NCI-H82 (cell line): ENCODE data around the gene PHF23.

ENCODE experiments used
- DNase-seq: peaks from one replicate; lab custom pipeline; 2025; lab: John Stamatoyannopoulos, UW

Gene PHF23

GRCh38 chr17:7203391-7203790 is 35.9 kb downstream of the PHF23 start:
- no peak for DNase-seq

- no peak for DNase-seq
Observed at GRCh38 chr17:7196651-7197401, 42.4 kb downstream of the PHF23 start.

- no peak for DNase-seq
Observed at GRCh38 chr17:7195971-7196370, 43.3 kb downstream of the PHF23 start.

GRCh38 chr17:7192271-7192937 is 46.9 kb downstream of the PHF23 start:
- DNase-seq, result peak; percentile 93

- peak; percentile 87 for DNase-seq
Observed at GRCh38 chr17:7191571-7192270, 47.5 kb downstream of the PHF23 start.

- DNase-seq, result no peak
Observed at GRCh38 chr17:7191069-7191468, 48.2 kb downstream of the PHF23 start.

GRCh38 chr17:7190276-7190917 is 48.9 kb downstream of the PHF23 start:
- DNase-seq, result no peak

GRCh38 chr17:7186241-7186640 is 53.0 kb downstream of the PHF23 start:
- peak; percentile 74 for DNase-seq
